Stimulated activated CD8-positive, alpha-beta memory T cell treated with anti-CD3 and anti-CD28 coated beads, Interleukin-12 subunit alpha, Interleukin-12 subunit beta, amount 100 ng/mL, for 24 hours (primary cell): ENCODE results near the gene SLC25A4.

Source experiments
- DNase-seq: peaks from one replicate; pipeline ENCODE4 v3.0.0-alpha.2; 2020; ENCODE audit errors: extremely low read depth

Gene SLC25A4

DNA sequence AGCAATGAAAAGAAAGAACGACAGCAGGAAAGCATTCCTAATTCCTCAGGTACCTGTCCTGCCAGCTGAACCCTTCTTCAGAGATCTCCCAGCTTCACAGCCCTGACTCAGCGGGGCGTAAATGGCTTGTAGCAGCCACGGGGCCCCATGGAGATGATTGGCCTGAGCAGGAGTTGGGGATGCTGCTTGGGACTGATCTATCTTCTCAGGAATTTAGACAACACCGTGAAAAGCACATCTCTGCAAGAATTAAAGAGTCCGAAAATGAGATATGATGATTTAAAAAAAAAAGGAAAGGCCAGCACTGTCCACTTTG lies 22.5 kb upstream of the SLC25A4 start:
- no peak for DNase-seq

DNA sequence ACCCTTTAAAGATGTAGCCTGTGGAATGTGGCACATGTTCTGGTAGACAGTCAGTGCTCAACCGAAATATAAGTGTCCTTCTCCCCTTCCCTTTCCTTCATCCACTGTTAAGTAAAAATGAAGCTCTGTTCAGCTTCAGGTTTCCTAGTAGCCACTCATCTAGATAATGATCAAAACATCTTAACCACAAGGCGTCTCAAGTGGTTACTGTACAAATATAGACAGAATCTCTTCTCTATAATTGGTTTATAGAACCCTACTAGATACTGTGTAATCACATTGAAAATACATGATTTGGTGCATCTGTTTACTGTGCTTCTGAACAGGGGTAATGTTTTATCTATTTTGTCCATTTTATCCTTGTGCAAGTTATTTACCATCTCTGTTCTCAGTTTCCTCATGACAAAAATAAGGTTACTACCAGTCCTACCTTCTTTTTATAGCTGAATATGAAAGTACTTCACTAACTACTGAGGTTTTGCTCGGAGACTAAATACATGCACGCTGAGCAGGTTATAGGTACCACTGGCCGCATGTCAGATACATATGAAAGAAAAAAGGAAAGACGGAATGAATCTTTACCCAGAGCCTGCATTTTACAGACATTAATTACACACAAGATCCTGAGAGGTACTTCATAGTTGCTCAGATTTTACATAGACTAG lies 20.3 kb upstream of the SLC25A4 start:
- DNase-seq: no peak

DNA sequence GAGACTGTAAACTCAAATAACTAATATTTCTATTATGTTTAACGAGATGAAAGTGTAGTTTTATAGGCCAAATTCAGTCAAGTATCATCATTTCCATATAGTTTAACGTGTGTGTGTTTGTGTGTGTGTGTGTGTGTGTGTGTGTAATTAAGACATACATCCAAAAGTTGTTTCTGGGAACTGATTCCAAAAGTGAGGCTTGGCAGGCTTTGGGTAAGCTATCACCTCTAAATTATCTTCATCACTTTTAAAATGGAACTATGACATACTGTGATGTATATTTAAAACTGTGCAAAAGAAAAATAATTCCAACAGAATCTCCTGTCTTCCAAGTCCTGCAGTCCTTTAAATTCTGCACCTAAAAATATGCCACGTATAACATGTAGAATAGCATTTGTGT lies 19.1 kb upstream of the SLC25A4 start:
- DNase-seq: no peak

DNA sequence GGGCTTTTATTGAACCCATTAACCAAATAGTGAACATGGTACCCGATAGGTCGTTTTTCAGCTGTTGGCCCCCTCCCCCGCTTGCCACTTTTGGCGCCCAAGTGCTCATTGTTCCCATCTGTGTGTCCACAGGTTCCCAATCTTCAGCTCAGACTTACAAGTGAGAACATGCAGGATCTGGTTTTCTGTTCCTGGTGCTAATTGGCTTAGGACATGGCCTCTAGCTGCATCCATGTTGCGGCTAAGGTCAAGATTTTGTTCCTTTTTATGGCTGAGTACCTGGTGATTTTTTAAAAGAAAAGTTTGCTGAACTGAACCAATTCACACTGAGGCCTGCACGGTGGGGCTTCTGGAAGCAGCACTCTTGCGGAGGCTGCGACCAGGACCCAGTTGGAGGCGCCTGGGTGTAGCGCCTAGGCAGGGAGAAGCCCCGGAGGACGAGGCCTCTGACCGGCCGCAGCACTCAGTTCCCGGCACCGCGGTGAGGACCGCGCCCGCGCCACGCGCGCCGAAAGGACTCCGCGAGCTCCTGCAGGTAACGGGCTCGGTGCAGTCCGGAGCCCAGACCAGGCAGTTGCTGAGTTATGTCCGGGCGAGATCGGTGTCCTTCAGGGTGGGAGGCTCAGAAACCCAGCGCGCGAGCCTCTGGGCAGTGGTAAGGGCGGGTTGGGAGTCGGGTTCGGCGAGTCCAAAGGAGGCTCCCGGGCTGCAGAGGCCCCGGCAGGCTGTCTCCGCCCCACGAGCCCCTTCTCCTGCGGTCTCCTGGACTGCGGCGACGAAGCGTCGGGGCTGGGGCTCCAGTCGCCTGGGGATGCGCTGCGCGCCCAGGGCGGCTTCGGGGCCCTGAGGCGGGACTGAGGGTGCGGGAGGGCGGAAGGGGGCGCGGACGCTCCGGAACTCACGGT lies 15.8 kb upstream of the SLC25A4 start:
- no peak for DNase-seq

DNA sequence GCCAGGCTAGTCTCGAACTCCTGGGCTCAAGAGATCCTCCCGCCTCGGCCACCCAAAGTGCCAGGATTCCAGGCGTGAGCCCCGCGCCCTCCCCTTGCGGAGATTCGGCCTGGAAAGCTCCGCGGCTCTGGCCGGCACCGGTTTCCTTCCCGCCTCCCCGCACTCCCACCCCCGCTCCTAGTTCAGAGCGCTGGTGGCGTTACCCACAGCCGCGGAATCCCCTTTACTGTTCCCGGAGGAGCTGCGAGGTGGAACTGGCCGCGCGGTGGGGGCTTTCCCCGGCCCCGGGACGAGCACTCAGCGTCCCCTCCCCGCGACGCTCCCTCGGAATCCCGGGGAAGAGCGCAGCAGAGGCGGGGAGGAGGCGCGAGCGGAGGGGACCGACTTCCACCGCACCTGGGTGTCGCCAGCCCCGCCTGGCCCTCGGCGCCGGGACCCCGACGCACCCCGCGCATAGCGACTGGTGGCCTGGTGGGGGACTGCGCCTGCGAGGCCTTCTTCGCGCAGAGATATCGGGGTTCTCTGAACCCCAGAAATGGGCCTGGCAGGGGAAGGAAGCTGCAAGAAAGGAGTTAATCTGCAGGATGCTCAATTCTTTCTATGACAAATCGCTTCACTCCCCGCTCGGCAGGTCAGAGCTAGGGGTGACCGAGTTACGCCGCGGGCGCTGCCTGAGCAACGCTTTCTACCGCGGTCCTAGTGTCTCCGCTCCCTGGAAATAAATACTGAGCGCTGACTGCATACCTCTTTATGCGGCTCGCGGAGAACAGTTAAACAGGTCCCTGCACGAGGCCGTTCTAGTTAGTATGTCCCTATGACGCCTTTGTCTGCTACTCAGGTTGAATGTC lies 14.6 kb upstream of the SLC25A4 start:
- no peak for DNase-seq

DNA sequence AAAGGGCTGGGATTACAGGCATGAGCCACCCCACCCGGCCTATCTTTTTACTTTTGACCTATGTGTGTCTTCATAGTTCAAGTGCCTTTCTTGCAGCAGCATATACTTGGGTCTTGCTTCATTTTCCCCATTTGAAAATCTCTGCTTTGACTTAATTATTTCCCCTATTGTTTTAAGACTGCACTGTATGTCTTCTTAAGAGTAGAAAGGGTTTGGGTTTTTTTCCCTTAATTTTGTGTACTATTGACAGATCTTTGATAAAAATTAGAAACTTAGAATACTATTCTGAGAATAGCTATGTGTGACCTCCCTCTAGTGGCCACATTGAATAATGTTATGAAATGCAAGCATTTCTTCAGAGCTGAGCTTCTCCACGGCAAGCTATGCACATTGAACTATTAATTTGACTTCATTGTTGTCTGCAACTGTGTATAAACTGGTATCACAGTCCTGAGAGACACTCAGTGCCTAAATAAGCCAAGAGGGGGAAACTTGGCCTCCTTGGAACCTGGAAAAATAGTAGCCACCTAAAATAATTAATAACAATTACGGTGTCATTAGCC lies 8.7 kb upstream of the SLC25A4 start:
- no peak for DNase-seq

DNA sequence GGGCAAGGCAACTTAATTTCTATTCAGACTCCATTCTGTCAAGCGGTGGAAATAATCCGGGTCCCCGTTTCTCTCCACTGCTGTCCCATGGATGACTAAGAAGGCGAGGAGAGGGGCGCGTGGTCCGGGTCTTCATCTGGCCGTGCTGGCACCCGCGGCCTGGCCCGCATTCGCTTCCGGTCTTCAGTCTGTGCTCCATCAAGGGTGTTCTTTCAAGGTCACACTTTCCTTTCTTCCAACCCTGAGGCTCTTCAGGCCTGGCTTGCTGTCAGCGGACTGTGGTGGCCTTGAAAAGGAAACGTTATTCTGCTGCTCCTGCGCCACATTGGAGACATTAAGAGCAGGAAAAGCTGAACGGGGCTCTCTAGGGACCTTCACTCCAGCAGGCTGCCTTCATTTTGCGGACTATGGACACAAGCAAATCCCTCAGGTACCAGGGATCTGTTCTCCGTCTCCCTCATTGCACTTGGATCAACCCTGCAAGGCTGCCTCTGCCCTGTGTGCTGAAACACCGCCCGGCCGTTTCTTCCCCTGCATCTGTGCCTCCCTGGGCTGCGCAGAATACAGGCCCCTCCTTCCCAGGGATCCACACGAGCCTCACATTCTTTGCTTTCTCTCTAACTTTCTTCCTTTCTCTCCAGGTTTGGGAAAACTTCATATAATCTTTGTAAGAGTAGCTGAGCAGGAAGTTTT lies 5.7 kb upstream of the SLC25A4 start:
- DNase-seq: no peak

DNA sequence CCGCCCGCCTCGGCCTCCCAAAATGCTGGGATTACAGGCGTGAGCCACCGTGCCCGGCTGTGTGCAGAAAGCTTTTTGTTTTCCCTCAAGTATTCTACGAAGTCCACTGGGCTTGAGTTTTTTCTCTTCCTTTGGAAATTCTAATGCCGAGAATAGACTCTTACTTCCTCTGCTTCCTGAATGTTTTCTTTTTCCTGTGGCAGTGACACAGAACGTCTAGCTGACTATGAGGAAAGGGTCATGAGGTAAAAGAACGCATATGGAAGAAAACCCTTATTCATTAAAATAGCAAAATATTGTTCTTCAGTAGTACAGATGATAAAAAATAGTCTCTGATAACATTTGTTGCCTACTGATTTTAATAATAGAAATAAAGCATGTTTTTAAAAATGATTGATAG lies 4.9 kb upstream of the SLC25A4 start:
- DNase-seq: no peak

DNA sequence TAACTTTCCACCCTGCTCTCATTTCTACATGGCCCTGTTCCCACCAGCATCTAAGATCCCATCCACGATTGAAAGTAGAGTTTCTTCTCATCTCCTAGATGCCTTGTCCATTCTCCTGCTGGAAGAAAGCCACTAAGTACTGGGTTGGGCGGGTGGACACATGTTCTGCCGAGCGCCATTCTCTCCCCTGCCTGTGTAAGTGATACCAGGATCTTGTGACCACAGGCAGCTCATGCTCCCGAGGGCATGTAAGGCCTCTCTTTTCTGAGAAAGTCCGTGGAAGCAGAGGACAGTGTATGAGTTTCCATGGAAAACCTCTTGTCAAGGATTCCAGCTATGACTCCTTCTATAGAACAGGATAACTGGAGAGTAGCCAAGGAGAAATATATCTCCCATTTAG lies 3.3 kb upstream of the SLC25A4 start:
- DNase-seq: no peak

DNA sequence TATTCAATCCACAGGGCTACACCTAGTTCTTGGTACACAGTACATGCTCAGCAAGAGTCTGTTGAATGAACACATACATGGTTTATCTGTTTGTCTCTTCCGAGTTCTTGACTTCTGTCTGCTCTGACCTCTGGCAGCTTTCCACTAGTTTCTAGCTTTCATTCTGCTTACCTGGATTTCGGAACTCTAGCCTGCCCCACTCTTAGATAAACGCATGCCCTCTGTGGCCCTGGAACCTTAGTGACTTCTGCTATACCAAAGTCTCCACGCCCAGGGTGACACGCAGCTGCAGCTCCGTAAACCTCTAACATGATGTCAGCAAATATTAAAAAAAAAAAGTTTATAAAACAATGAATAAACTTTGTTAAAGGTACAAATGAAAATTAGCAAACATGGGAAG lies 1.3 kb upstream of the SLC25A4 start:
- DNase-seq: no peak

DNA sequence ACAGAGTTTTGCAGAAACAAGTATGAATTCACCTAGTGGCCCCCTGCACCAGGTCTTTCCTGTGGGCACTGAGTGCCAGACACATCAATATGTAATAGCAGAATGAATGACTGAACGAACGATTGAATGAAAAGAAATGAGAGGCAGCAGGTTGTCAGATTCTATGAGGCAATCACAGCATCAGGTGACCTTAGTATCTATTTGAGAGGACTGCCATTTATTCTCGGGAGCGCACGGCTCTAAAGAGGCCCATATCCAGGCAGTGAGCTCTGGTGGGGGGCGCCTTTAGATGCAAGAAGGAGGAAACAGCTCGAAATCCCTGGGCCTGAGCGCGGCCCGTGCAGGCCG lies 528 bp upstream of the SLC25A4 start:
- no peak for DNase-seq

DNA sequence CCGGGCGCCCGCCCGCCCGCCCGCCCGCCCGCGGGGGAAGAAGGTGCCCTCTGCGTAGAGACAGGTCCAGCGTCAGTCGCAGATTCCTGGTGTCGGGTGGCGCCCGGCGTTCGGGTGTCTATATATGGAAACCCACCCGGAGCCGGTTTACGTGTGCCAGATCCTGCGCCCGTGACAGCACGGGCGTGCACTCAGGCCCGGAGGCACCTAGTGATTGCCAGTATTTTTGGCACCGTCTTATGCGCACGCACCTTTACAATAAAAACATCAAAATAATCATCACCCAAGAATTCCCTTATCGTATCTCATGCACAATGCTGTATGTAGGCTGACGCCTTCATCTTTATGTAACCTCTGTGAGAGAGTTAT lies 519 bp downstream of the SLC25A4 start:
- no peak for DNase-seq

DNA sequence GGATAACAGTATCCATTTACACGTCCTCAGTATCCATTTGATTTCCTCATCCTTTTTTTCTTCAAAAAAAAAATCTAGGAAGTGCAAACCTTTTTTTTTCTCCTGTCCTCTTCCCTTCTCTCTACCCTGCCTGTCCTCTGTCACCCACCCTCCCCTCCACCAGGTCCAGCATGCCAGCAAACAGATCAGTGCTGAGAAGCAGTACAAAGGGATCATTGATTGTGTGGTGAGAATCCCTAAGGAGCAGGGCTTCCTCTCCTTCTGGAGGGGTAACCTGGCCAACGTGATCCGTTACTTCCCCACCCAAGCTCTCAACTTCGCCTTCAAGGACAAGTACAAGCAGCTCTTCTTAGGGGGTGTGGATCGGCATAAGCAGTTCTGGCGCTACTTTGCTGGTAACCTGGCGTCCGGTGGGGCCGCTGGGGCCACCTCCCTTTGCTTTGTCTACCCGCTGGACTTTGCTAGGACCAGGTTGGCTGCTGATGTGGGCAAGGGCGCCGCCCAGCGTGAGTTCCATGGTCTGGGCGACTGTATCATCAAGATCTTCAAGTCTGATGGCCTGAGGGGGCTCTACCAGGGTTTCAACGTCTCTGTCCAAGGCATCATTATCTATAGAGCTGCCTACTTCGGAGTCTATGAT lies 1.7 kb downstream of the SLC25A4 start:
- no peak for DNase-seq

DNA sequence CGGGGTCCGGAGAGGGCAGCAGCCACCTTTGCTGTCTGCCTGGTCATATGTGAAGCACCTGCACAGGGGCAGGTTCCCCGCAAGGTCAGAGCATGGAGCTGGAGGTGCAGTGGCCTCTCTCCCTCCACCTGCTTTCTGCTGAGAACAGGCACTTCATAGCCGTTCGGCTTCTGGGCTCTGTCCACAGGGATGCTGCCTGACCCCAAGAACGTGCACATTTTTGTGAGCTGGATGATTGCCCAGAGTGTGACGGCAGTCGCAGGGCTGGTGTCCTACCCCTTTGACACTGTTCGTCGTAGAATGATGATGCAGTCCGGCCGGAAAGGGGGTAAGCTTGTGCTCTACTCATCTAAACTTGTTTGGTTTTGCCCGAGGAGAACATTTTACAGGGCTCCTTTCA lies 2.5 kb downstream of the SLC25A4 start:
- DNase-seq: no peak

DNA sequence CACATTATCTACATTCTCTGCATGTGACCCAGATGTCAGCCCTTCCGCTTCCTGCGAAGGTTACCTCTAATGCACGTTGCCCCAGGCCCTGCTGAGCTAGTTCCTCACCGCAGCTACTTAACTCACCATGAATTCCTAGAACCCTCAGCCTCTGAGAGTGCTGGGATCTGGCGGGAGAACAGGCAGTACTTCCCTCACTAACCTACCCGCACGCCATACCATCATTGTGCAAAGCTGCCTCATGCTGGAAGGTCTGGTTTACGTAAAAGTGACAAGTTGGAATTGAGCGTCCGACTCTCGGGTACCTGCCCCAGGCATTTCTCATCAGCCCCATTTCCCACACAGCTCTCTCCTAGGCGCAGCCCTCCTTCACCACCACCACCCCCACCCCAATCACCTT lies 6.3 kb downstream of the SLC25A4 start:
- DNase-seq: no peak

DNA sequence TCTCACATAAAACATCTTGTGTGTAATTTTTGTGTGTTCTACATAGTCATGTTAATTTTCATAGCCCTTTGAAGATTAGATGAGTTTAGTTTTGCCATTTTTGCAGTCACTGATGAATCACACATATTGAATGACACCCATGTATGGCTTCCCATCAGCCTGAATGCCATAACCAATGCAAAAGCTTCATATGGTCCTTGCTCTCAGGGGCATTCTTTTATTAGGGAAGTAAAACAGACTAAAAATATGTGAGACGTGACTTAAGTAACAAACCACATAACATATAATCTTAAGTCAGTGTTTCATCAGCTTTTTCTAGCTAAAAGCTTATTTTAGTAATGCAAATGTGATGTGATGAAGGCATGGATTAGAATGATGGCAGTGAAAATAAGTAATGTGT lies 8.2 kb downstream of the SLC25A4 start:
- no peak for DNase-seq

DNA sequence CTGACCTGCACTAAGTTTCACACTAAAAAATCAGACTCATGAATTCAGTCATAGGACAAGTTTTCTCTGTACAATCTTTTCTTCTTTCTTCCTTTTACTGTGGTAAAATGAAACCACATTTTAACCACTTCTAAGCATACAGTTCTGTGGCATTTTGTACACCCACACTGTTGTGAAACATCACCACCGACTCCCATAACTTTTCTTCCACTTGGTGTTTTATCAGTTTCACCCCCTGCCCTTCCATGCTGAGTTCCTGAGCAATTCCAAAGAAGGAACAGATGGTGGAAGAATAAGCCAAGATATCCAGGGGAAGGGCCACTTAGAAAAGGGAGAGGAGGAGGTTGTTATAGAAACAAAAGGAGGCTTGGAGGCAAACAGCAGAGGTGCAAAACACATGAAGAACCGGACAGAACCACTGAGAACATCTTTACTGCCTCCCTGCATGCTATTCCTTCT lies 22.6 kb downstream of the SLC25A4 start:
- DNase-seq: no peak

DNA sequence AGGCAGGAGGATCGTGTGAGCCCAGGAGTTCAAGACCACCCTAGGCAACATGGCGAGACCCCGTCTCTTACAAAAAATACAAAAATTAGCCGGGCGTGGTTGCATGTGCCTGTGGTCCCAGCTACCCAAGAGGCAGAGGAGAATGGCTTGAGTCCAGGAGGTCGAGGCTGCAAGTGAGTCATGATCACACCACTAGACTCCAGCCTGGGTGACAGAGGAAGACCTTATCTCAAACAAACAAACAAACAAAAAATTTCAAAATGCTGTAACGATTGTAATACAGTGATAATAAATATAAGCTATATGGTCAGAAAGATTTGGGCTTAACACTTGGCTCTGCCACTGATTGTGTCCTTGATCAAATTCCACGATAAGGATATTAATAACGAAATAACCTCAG lies 24.2 kb downstream of the SLC25A4 start:
- no peak for DNase-seq

DNA sequence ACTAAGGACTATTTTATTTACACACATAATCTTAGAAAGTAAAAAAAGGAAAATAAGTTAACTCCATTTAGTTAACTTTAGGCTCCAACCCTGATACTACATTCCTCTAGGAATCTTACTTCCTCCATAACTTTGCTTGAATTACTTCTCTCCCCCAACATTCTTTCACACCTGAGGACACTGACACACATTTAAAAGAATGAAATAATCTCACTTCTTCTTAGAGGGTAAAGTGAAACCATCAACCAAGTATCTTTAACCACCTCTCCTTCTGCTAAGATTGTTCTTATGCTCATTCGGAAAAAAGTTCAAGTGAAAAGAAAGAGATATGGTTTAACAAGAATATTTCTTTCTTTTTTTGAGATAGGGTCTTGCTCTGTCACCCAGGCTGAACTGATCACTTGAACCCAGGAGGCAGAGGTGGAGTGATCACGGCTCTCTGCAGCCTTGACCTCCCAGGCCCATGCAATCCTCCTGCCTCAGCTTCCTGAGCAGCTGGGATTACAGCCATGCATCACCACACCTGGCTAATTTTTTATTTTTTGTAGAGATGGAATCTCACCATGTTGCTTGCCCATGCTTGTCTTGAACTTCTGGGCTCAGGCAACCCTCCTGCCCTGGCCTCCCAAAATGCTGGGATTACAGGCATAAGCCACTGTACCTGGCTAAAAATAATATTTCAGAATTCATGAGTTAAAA lies 28.5 kb downstream of the SLC25A4 start:
- DNase-seq: no peak

DNA sequence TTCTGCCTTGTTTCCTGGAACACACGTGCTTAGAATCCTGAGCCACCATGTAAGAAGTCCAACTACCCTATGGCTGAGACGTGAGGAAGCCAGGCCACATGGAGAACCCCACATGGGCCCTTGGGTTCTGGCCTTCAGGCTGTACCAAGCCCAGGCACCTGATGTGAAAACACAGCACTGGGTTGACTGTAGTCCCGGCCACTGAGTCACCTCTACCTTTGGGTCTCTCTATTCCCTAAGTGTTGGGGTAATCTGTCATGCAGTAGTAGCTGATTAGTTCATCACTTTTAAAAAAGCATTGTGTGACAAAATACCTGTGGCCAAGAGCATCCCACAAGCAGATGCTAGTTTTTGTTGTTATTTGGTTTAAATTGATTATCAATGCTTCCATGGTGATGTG lies 36.4 kb downstream of the SLC25A4 start:
- no peak for DNase-seq

DNA sequence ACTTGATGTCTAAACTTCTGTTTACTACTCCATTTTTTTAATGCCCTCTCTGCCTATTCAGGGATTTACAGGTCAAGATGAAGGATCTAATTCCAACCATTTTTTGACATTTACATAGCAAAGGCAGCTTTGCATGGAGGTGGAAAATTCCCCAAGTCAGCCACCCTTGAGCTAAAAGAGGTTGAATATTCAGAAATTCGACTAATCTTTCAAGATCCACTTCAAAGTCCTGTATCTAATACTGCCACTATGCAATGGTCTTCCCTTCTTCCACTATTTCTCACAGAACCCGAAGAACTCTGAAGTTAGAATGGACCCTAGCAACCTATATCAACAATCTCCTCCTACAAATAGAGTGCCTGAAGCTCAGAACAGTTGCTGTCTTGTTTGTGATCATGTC lies 39.2 kb downstream of the SLC25A4 start:
- DNase-seq: no peak
